HG03442 (cell line): ENCODE data around the gene MAML2.

Source experiments
- ATAC-seq: cut with Tn5 transposase; IDR thresholded peaks from one replicate; pipeline ENCODE4 v1.9.1; 2021; ENCODE audit warnings: mild to moderate bottlenecking, moderate library complexity; ENCODE audit not compliant: unreplicated experiment

MAML2 gene

DNA sequence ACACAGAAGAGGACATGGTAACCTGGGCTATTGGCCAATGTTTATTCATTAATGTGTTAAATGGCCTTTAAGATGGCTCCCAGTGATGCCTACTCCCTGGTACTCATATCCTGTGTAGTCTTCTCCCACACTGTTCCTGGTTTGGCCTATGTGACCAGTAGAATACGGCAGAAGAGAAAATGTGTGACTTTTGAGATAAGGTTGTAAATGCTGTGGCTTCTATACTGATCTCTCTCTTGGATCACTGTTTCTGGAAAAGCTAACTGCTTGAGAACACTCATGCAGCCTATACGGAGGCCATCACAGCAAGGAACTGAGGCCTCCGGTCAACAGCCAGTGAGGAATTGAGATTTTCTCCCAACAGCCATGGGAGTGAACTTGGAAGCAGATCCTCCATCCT is 24.1 kb downstream of the MAML2 start:
- no peak for ATAC-seq

DNA sequence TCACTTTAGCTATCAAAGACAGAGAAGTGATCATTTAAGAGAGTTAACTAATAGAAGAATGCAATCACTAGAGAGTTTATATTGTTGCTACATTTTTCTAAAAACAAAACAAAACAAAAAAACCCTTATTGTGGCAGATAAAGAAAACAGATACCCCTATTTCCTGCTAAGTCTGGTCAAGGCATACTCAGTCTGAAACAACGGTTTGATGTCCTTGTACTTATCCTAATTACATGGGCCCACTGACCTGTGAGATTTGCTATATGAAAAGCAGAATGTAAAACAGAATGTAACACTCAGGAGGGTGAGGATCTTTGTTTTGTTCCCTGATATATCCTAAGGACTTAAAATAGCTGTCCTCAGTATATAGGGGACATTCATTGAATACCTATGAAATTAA is 24.6 kb downstream of the MAML2 start:
- ATAC-seq, result no peak

DNA sequence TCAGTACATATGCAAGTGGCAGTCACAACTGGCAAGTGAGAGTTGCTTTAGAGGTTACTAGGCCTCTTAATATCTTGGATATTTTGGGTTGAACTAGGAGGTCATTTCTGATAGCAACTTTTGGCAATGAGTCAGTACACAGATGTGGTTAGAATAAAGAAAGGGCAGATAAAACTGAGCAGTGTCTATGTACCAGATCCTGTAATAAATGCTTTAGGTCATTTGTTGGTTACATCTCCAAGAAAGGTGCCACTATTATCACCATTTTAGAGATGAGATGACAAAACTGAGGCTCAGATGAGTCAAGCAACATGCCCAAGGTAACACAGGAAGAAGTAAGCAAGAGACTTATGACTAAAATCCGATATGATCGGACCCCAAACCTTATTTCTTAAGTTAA is 25.0 kb downstream of the MAML2 start:
- ATAC-seq, result no peak

- no peak for ATAC-seq
Observed at GRCh38 chr11:96317571-96317970, 25.4 kb downstream of the MAML2 start.

DNA sequence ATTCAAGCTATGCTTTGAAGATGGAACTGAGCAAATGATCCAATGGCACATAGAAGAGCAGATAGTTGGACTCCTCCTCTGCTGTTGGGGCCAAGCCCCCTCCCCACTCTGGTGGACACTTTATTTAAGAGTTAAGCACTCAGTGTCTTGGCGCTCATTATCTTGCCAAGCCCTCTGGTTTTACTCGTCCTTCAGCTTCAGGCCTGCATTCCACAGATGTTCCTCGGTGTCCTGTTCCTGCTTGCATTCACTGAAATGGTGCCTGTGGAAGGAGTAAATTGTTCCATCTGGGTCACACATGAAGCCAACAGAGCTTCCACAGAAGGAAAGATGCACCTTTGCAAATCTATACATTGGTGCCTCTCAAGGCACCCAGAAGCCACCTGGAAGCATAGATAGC is 26.1 kb downstream of the MAML2 start:
- no peak for ATAC-seq

- no peak for ATAC-seq
Observed at GRCh38 chr11:96315476-96315875, 27.5 kb downstream of the MAML2 start.

DNA sequence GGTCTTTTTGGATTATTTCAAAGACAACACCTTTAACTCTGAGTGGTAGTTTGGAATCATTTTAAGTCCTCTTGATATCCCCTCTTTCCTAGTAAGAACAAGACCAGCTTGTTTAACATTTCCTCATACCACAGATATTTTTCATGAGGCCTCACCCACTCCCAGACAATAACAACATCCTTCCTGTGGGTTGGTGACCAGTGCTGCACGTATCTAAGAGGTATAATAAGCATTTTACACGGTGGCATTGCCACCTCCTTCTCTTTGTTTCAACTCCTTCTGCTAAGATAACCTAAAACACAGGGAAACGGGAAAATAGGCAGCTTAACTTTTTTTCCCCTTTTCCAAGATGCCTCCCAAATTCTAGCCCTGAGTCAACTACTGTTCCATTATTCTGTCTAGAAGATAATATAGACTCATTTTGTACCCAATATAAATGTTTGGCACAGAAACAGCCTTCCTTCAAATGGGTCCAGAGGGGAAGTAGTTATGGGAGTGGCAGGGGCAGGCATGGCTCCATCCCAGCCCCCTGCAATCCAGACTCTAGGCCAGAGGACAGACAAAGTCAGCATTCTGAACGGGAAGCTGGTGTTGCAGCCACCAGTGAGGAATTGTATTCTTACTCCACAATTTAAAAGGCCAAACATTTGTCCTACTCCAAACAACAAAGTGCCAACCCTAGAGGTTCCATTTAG is 28.5 kb downstream of the MAML2 start:
- ATAC-seq, result no peak

DNA sequence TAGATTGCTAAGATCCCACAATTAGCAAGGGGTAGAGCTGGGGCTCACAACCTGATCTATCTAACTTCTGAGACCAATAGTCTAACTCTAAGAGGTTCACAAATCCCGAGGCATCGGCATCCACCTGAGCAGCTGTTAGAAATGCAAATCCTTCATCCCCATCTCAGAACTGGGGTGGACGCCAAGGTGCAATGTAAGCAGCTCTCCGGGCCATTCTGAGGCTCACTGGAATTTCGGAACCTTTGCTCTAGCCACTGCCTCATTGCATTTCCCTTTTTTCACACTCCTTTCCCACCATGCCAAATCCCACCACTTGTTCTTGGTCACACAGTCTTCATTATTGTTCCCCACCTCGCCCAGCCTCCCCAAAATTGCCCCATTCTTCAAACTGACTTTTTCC is 29.8 kb downstream of the MAML2 start:
- ATAC-seq, result no peak

GRCh38 chr11:96311120-96311568 is 31.9 kb downstream of the MAML2 start:
- ATAC-seq, result no peak

DNA sequence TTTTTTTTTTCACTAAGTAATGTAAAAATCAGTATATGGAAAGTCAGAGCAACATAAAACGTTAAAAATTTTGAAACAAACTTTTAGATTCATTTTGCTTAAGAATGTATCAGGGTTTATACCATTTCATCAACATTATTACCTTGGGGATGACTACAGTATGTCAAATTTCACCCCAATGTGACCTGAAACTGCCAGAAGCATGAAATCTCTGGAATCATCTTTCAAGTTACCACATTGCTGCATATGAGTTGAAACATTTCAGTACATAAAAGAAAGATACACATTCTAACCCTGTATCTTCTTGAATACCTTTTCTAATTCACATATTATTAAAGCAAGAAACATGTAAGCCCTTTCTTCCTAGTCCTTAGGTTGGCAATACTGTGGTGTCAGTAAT is 32.8 kb downstream of the MAML2 start:
- no peak for ATAC-seq

DNA sequence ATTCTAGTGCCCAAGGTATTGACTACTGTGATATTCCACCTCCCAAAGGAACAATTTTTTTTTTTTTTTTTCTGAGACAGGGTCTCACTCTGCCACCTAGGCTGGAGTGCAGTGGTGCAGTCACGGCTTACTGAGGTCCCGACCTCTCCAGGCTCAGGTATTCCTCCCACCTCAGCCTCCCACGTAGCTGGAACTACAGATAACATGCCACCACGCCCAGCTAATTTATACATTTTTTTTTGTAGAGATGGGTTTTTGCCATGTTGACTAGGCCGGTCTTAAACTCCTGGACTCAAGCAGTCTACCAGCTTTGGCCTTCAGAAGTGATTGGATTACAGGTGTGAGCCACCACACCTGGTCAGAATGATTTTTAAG is 33.4 kb downstream of the MAML2 start:
- no peak for ATAC-seq

GRCh38 chr11:96309016-96309642 is 33.9 kb downstream of the MAML2 start:
- no peak for ATAC-seq

DNA sequence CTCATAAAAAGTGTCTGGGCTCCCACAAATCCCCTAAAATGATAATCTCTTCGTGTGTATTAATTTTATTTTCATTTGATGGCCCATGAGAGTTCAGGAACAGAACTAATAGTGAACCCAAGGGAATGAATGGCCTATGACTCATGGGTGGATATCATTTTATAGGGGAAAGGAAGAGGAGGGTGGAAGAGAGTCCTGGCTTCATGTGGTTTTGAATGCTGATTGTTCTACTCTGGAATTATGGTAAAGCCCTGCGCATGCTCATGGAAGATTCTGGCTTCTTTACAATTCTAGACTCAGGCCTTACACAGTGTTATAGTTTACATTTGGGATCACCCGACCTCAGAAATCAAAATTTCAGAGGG is 35.2 kb downstream of the MAML2 start:
- no peak for ATAC-seq

DNA sequence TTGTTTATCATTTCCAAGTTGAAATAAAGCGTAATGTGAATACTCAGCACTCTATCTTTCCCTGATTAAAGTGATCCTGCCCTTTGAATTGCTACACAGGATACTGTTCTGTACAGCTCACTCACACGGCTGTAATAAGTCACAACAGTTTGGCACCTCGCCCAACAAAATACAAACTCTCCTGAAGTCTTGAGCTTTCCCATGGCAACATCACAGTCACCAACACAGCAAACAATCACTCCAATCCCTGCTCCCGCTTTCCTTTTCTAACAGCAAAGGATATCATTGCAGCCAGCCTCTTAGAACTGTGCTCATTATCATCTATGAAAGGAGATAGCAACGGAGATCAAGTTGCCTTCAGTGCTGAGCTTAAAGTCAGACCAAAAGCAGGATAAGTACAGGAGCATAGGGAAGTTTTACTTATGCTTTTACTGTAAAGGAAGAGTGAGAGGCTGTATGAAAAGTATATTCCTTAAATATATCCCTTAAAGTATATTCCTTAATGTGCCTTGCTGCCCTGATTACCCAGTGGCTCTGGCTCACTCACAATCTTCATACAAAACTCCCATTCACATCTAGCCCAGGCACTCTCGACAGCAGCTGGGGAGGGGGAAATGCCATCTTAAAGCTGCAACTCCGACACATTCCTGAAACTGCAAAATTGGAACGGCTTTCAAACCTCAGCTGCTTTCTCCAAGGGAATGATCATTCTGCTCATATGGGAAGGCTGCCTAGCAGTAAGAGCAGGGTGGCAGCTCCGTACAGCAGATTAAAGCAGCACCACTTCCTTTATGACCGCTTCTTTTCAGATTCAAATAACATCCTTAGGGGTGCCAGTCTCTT is 35.8 kb downstream of the MAML2 start:
- ATAC-seq, result no peak

- no peak for ATAC-seq
Observed at GRCh38 chr11:96306600-96306932, 36.4 kb downstream of the MAML2 start.

- no peak for ATAC-seq
Observed at GRCh38 chr11:96306071-96306470, 36.9 kb downstream of the MAML2 start.

DNA sequence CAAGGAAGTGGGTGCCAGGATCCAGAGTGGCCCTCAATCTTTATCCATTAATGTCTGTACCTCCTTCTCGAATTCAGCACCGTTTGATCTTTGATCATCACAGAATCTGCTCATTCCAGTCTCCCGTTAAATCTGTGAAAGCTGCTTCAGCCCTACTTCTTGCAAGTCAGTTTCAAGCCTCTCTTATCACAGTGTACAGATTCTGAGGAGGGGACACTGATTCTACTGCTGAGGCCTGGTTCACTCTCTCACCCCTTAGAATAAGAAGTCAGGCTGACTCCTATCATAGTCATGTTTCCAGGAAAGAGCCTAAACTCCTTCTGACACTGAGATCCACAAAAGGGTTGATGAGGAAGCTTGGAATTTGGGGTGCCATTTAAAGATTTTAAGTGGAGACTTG is 39.0 kb downstream of the MAML2 start:
- no peak for ATAC-seq

GRCh38 chr11:96303064-96303463 is 39.9 kb downstream of the MAML2 start:
- ATAC-seq, result no peak

DNA sequence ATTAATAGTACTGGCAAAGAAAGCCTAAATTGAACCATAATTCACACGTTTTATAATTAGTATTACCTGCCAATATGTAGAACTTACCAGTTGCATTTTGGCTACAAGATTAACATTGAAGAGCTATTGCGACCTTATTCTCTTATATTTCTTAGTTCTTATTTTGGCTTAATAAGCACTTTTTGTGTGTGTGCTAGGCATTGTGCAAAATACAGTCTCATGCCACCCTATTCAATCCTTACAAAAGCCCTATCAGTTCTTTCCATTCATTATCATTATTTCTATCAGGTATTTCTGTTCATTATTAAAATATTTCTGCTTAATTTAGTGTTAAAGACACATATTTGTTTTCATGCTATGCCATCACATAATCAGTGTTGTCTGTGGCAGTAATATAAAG is 41.2 kb downstream of the MAML2 start:
- no peak for ATAC-seq

- ATAC-seq, result no peak
Observed at GRCh38 chr11:96299155-96299888, 43.7 kb downstream of the MAML2 start.

DNA sequence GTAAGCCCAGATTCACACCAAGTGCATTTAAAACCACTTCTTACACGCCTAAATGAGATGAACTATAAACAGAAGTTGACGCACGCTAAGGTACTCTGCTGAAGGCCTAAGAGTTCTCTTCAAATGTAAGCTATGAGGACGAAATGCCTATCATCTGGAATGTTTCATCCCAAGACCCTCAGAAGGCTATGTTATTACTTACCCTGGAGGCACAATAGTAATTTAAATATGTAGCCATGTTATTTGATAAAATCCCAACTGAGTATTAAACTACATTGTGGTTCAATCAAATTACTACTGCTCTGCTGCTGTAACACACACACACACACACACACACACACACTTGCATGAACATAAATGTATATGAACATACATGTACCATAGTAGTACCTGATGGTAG is 47.6 kb downstream of the MAML2 start:
- ATAC-seq, result no peak

DNA sequence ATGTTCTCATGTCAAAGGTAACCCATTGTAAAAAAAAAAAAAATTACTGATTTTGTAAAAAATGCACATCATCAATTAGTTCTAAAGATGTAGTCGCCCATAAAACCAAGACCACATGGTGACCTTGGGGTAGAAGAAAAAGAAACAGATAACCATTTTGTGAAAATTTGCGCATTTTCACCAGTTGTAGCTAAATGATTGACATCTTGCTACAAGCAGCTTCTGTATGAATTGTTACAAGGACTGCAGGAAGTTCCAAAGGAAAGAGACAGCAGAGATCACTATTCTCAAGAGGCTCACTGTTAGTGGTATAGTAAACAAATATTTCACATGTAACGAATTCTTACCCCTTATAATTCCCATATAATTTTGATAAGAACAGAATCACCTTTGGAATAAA is 48.7 kb downstream of the MAML2 start:
- ATAC-seq, result no peak
